ENCODE data around the gene PIAS4. TPM values are rescaled to one million over a fixed set of nuclear protein-coding genes. Genes with fewer than 3 reads are reported as not detected.

The PIAS4 gene
- total RNA-seq, 1 donor from 2014 or later = 28.8 TPM

DNA sequence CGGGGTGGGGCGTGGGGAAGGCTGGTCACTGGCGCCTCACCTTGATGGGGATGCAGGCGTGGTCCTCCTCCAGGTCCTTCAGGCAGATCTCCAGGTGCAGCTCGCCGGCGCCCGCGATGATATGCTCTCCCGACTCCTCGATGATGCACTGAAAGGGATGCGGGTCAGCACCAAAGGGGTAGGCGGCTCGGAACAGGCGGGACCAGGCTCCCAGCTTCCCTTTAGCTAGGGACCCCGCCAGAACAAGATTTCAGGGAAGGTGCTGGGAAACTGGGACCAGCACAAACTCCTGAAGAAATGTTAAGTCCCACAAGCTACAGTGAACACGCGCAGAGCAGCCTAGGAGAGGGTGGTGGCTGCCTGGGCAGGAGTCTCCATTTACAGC, 28.3 kb upstream of the PIAS4 start:
- Mint-ChIP-seq H3K4me3 (ENCODE audit: unreplicated experiment) (no peak overlapping the region), H3K27ac (ENCODE audit: unreplicated experiment) (peak overlapping the region; percentile 54), H3K36me3 (ENCODE audit: unreplicated experiment) (peaks cover 56% of the 10 kb centered on the region), H3K27me3 (ENCODE audit: unreplicated experiment) (no peaks in the 10 kb centered on the region), H3K9me3 (ENCODE audit: unreplicated experiment) (no peaks in the 10 kb centered on the region), H3K4me1 (ENCODE audit: unreplicated experiment) (peaks cover 21% of the 10 kb centered on the region)
- DNase-seq (ENCODE audit: extremely low spot score, unreplicated experiment) = no peak
- TF ChIP-seq CTCF (IDR thresholded peaks at IDR 0.05) = no peak

- DNase-seq (ENCODE audit: extremely low spot score, unreplicated experiment) = no peak
These were observed 27.7 kb upstream of the PIAS4 start for GRCh38 chr19:3979674-3980352.

DNA sequence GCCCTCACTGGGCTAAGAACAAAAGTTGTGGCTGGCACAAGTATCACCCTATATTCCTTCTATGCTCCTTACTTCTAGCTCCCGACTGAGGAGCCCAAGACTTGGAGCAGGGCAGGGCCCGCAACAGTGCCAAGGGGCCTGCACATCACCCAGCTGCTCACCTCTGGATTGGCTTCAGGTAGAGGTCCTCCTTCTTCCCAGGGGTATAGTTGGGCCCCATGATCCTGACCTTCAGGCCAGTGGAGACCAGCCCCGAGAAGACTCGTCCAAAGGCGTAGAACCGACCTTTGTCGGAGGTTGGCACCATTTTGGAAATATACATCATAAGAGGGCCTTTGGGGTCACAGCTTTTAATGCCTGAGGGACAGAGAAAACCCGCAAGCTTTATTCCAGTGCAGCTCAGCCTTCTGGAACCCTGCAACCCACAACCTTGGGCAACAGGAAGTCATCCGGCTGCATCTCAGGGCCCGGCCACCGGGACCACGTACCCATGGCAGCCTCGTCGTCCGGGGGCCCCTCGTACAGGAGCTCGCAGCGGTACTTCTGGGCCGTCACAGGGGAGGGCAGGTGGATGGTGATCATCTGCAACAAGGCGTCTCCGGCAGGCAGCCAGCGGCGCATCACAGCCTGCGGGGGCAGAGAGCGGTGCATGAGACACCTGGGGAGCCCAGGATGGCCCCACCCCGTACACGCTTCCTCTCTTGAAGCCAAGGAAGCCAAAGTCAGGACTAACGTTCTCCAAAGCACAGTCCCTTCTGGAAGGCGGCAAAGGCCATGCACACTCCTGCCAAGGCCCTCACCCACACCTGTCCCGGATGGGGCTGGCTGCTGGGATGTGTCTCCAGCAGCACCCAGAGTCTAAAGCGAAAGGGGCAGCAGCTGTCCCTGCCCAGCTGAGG, 26.9 kb upstream of the PIAS4 start:
- Mint-ChIP-seq H3K9me3 (ENCODE audit: unreplicated experiment) (no peaks in the 10 kb centered on the region), H3K4me3 (ENCODE audit: unreplicated experiment) (no peak overlapping the region), H3K4me1 (ENCODE audit: unreplicated experiment) (peaks cover 26% of the 10 kb centered on the region), H3K27ac (ENCODE audit: unreplicated experiment) (no peak overlapping the region), H3K27me3 (ENCODE audit: unreplicated experiment) (no peaks in the 10 kb centered on the region), H3K36me3 (ENCODE audit: unreplicated experiment) (peaks cover 56% of the 10 kb centered on the region)
- no peak for DNase-seq (ENCODE audit: extremely low spot score, unreplicated experiment)
- TF ChIP-seq CTCF (IDR thresholded peaks at IDR 0.05) = no peak

More at GRCh38 chr19:3979674-3980352, 27.7 kb upstream of the PIAS4 start:
- no peak overlapping the region for H3K4me3 Mint-ChIP-seq (ENCODE audit: unreplicated experiment)
- H3K27me3 Mint-ChIP-seq (ENCODE audit: unreplicated experiment) = no peaks in the 10 kb centered on the region
- peaks cover 58% of the 10 kb centered on the region for H3K36me3 Mint-ChIP-seq (ENCODE audit: unreplicated experiment)
- H3K27ac Mint-ChIP-seq (ENCODE audit: unreplicated experiment) = peak overlapping the region; percentile 54
- TF ChIP-seq CTCF (IDR thresholded peaks at IDR 0.05) = no peak
- peaks cover 25% of the 10 kb centered on the region for H3K4me1 Mint-ChIP-seq (ENCODE audit: unreplicated experiment)
- H3K9me3 Mint-ChIP-seq (ENCODE audit: unreplicated experiment) = no peaks in the 10 kb centered on the region

DNA sequence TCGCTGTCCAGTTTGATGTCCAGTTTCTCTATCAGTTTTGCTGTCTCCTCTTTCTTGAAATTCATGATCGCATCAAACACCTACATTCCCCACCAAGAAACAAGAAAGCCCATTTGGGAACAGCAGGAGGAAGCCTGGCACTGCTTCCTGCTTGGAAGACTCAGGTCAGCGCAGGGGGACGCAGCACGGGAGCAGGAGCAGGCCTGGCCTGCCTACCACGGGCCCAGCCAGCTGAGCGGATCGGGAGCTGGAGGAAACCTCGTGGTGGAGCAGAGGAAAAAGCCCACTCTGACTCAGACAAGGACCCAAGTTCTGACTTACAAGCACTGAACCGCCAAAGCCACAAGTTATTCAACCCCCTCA, 26.2 kb upstream of the PIAS4 start:
- peaks cover 33% of the 10 kb centered on the region for H3K4me1 Mint-ChIP-seq (ENCODE audit: unreplicated experiment)
- TF ChIP-seq CTCF (IDR thresholded peaks at IDR 0.05) = no peak
- peaks cover 50% of the 10 kb centered on the region for H3K36me3 Mint-ChIP-seq (ENCODE audit: unreplicated experiment)
- peak overlapping the region; percentile 56 for H3K27ac Mint-ChIP-seq (ENCODE audit: unreplicated experiment)
- no peaks in the 10 kb centered on the region for H3K9me3 Mint-ChIP-seq (ENCODE audit: unreplicated experiment)
- no peak overlapping the region for H3K4me3 Mint-ChIP-seq (ENCODE audit: unreplicated experiment)
- DNase-seq (ENCODE audit: extremely low spot score, unreplicated experiment) = no peak
- no peaks in the 10 kb centered on the region for H3K27me3 Mint-ChIP-seq (ENCODE audit: unreplicated experiment)

All from osteocyte (in vitro differentiated cells).